HAP-1 (cell line): ENCODE results near the gene SRPRA.
A peak's percentile ranks its signal among the peaks of the same experiment; 100 is the strongest.
"Not testable (repeated sequence)": the region's sequence is repeated elsewhere in the genome, so short reads cannot be mapped to it uniquely, and the experiment has no call there.

Source experiments
- DNase-seq, 2 experiments: peaks; one replicate each; pipeline ENCODE4 v3.0.0-alpha.2; 2016 to 2020; ENCODE audit warnings: low spot score in 2 of 2
- H3K27me3 ChIP-seq: fragments of 250-450 bp; sonication (Bioruptor Pico); 2 replicates; pipeline ENCODE4 v1.5.1; 2020; ENCODE audit warnings: low read depth, mild to moderate bottlenecking, moderate library complexity
- H3K36me3 ChIP-seq: fragments of 250-450 bp; sonication (Bioruptor Pico); replicated peaks from 2 replicates; pipeline ENCODE4 v1.5.1; 2020; ENCODE audit warnings: mild to moderate bottlenecking
- H3K4me1 ChIP-seq: fragments of 250-450 bp; sonication (Bioruptor Pico); 2 replicates; pipeline ENCODE4 v1.5.1; 2020; ENCODE audit warnings: mild to moderate bottlenecking
- H3K4me3 ChIP-seq: fragments of 250-450 bp; sonication (Bioruptor Pico); 2 replicates; pipeline ENCODE4 v1.5.1; 2020; ENCODE audit warnings: mild to moderate bottlenecking, moderate library complexity
- H3K9me3 ChIP-seq: fragments of 250-450 bp; sonication (Bioruptor Pico); 2 replicates; pipeline ENCODE4 v1.5.1; 2020; ENCODE audit warnings: mild to moderate bottlenecking, moderate library complexity
- in situ Hi-C: fragments of 300-500 bp; cut with MboI; formaldehyde crosslinking; loops from 3 replicates; pipeline ENCODE4 v1.14.3; 2020; ENCODE audit warnings: low sequenced_read_pairs, inconsistent platforms, mixed read lengths

The SRPRA gene

GRCh38 chr11:126277780-126278179 lies 9.1 kb upstream of the SRPRA start:
- Histone ChIP-seq H3K4me3 (no peak overlapping the region), H3K27me3 (no peaks in the 10 kb centered on the region), H3K9me3 (no peaks in the 10 kb centered on the region), H3K4me1 (peaks cover 9% of the 10 kb centered on the region), H3K36me3 (peaks cover 35% of the 10 kb centered on the region)
- in situ Hi-C loops = no loop called here
- DNase-seq = no peak

- Histone ChIP-seq H3K4me1 (peaks cover 6% of the 10 kb centered on the region), H3K4me3 (no peak overlapping the region), H3K27me3 (no peaks in the 10 kb centered on the region), H3K36me3 (peaks cover 39% of the 10 kb centered on the region), H3K9me3 (no peaks in the 10 kb centered on the region)
- DNase-seq = no peak
- in situ Hi-C loops = no loop called here
These were observed 8.6 kb upstream of the SRPRA start for GRCh38 chr11:126277322-126277721.

- no peak for DNase-seq
- in situ Hi-C loops = no loop called here
- peaks cover 53% of the 10 kb centered on the region for H3K36me3 ChIP-seq
These were observed 361 bp downstream of the SRPRA start for GRCh38 chr11:126268361-126268707.

GRCh38 chr11:126267650-126268049 lies 1.0 kb downstream of the SRPRA start:
- in situ Hi-C loops = no loop called here
- H3K36me3 ChIP-seq = peaks cover 53% of the 10 kb centered on the region

More at GRCh38 chr11:126268361-126268707, 361 bp downstream of the SRPRA start:
- H3K9me3 ChIP-seq = no peaks in the 10 kb centered on the region
- peaks cover 14% of the 10 kb centered on the region for H3K4me1 ChIP-seq
- peak overlapping the region; percentile 99 for H3K4me3 ChIP-seq
- H3K27me3 ChIP-seq = no peaks in the 10 kb centered on the region

GRCh38 chr11:126265811-126266210 lies 2.9 kb downstream of the SRPRA start:
- DNase-seq = no peak
- H3K36me3 ChIP-seq = peaks cover 66% of the 10 kb centered on the region
- no peaks in the 10 kb centered on the region for H3K9me3 ChIP-seq
- in situ Hi-C loops = no loop called here
- H3K4me1 ChIP-seq = peaks cover 14% of the 10 kb centered on the region
- H3K27me3 ChIP-seq = no peaks in the 10 kb centered on the region
- no peak overlapping the region for H3K4me3 ChIP-seq

More at GRCh38 chr11:126267650-126268049, 1.0 kb downstream of the SRPRA start:
- Histone ChIP-seq H3K4me3 (peak overlapping the region; percentile 99), H3K27me3 (no peaks in the 10 kb centered on the region), H3K9me3 (no peaks in the 10 kb centered on the region), H3K4me1 (peaks cover 14% of the 10 kb centered on the region)
- DNase-seq = no peak

- Histone ChIP-seq H3K4me3 (no peak overlapping the region), H3K4me1 (peaks cover 5% of the 10 kb centered on the region; the same call in 1 of the 2 replicates), H3K27me3 (no peaks in the 10 kb centered on the region), H3K36me3 (peaks cover 72% of the 10 kb centered on the region), H3K9me3 (no peaks in the 10 kb centered on the region)
- in situ Hi-C loops = no loop called here
- DNase-seq = no peak
These were observed 5.2 kb downstream of the SRPRA start for GRCh38 chr11:126263489-126263888.

- H3K36me3 ChIP-seq = peaks cover 69% of the 10 kb centered on the region
These were observed 6.5 kb downstream of the SRPRA start for GRCh38 chr11:126262216-126262615.

GRCh38 chr11:126257764-126258163 lies 10.9 kb downstream of the SRPRA start:
- in situ Hi-C loops = no loop called here
- H3K9me3 ChIP-seq = no peaks in the 10 kb centered on the region
- peaks cover 34% of the 10 kb centered on the region for H3K36me3 ChIP-seq
- no peaks in the 10 kb centered on the region for H3K27me3 ChIP-seq
- no peak overlapping the region for H3K4me3 ChIP-seq
- DNase-seq = no peak
- H3K4me1 ChIP-seq = no peaks in the 10 kb centered on the region

More at GRCh38 chr11:126262216-126262615, 6.5 kb downstream of the SRPRA start:
- H3K27me3 ChIP-seq = no peaks in the 10 kb centered on the region
- no peak for DNase-seq
- in situ Hi-C loops = no loop called here
- H3K4me1 ChIP-seq = no peaks in the 10 kb centered on the region
- no peak overlapping the region for H3K4me3 ChIP-seq
- no peaks in the 10 kb centered on the region for H3K9me3 ChIP-seq

- no peaks in the 10 kb centered on the region for H3K27me3 ChIP-seq
- H3K9me3 ChIP-seq = no peaks in the 10 kb centered on the region
- no peak overlapping the region for H3K4me3 ChIP-seq
- no peak for DNase-seq
- no peaks in the 10 kb centered on the region for H3K4me1 ChIP-seq
- peaks cover 28% of the 10 kb centered on the region for H3K36me3 ChIP-seq
- in situ Hi-C loops = no loop called here
These were observed 11.6 kb downstream of the SRPRA start for GRCh38 chr11:126257144-126257543.

- no peaks in the 10 kb centered on the region for H3K9me3 ChIP-seq
- no peak for DNase-seq
- in situ Hi-C loops = no loop called here
- H3K4me1 ChIP-seq = no peaks in the 10 kb centered on the region
- H3K27me3 ChIP-seq = no peaks in the 10 kb centered on the region
- H3K4me3 ChIP-seq = no peak overlapping the region
- peaks cover 20% of the 10 kb centered on the region for H3K36me3 ChIP-seq
These were observed 12.5 kb downstream of the SRPRA start for GRCh38 chr11:126256216-126256615.

GRCh38 chr11:126255507-126255906 lies 13.2 kb downstream of the SRPRA start:
- H3K27me3 ChIP-seq, DNase-seq, H3K9me3 ChIP-seq, H3K4me1 ChIP-seq, H3K4me3 ChIP-seq, in situ Hi-C loops: not testable (repeated sequence)
- peaks cover 20% of the 10 kb centered on the region for H3K36me3 ChIP-seq

GRCh38 chr11:126254819-126255218 lies 13.9 kb downstream of the SRPRA start:
- Histone ChIP-seq H3K27me3 (no peaks in the 10 kb centered on the region), H3K4me1 (no peaks in the 10 kb centered on the region), H3K36me3 (peaks cover 20% of the 10 kb centered on the region), H3K9me3 (no peaks in the 10 kb centered on the region), H3K4me3 (no peak overlapping the region)
- in situ Hi-C loops = no loop called here
- no peak for DNase-seq

- peaks cover 15% of the 10 kb centered on the region for H3K36me3 ChIP-seq
- H3K9me3 ChIP-seq = no peaks in the 10 kb centered on the region
- H3K4me3 ChIP-seq = no peak overlapping the region
- in situ Hi-C loops = no loop called here
- H3K27me3 ChIP-seq = no peaks in the 10 kb centered on the region
- H3K4me1 ChIP-seq = no peaks in the 10 kb centered on the region
- DNase-seq = no peak
These were observed 15.4 kb downstream of the SRPRA start for GRCh38 chr11:126253265-126253664.

- Histone ChIP-seq H3K4me3 (no peak overlapping the region), H3K36me3 (peaks cover 22% of the 10 kb centered on the region), H3K27me3 (no peaks in the 10 kb centered on the region), H3K9me3 (no peaks in the 10 kb centered on the region), H3K4me1 (no peaks in the 10 kb centered on the region)
- DNase-seq = no peak
- in situ Hi-C loops = no loop called here
These were observed 22.1 kb downstream of the SRPRA start for GRCh38 chr11:126246636-126247035.

- H3K4me3 ChIP-seq = no peak overlapping the region
- no peaks in the 10 kb centered on the region for H3K9me3 ChIP-seq
- in situ Hi-C loops = no loop called here
- no peak for DNase-seq
- no peaks in the 10 kb centered on the region for H3K4me1 ChIP-seq
- H3K36me3 ChIP-seq = no peaks in the 10 kb centered on the region; the same call in 1 of the 2 replicates
- no peaks in the 10 kb centered on the region for H3K27me3 ChIP-seq
These were observed 35.3 kb downstream of the SRPRA start for GRCh38 chr11:126233391-126233790.
